PC-3 (cell line): ENCODE measurements around the gene INHBE. TPM values are rescaled to one million over a fixed set of nuclear protein-coding genes. Genes with fewer than 3 reads are reported as not detected.
"Not testable (repeated sequence)": the region's sequence is repeated elsewhere in the genome, so short reads cannot be mapped to it uniquely, and the experiment has no call there.

Experiments
- ATAC-seq: fragments of 200-7000 bp; cut with Tn5 transposase; 2 replicates; pipeline ENCODE4 v1.9.1; 2020; ENCODE audit warnings: mild to moderate bottlenecking, moderate library complexity
- BruUV-seq: library from RNA; stranded (reverse); fragments of 400-500 nt; replicated peaks from 2 replicates; lab custom pipeline; 2021; lab: Mats Ljungman, UMichigan
- CTCF ChIA-PET: fragments of 300-600 bp; sonication (Branson Sonifier 250); formaldehyde crosslinking; loops from one replicate; lab custom pipeline; 2022; ENCODE audit warnings: antibody characterized with exemption; lab: Charles Lee
- POLR2A ChIA-PET: fragments of 300-600 bp; sonication (Branson Sonifier 250); formaldehyde crosslinking; loops from one replicate; lab custom pipeline; 2022; ENCODE audit warnings: antibody characterized with exemption; ENCODE audit not compliant: unreplicated experiment; lab: Charles Lee
- DNase-seq: peaks from one replicate; pipeline ENCODE4 v3.0.0-alpha.2; 2015
- H2AFZ ChIP-seq: fragments of 300-600 bp; sonication (generic); 2 replicates; pipeline ENCODE4 v1.6.0; 2016; ENCODE audit warnings: antibody characterized with exemption, low read length
- H3F3A ChIP-seq: fragments of 300-600 bp; sonication (generic); one replicate; pipeline ENCODE4 v1.6.0; 2017; ENCODE audit warnings: antibody characterized with exemption, low read length, control low read depth, mild to moderate bottlenecking; ENCODE audit not compliant: unreplicated experiment
- H3K27ac ChIP-seq: fragments of 300-600 bp; sonication (generic); 2 replicates; pipeline ENCODE4 v1.5.1; 2016; ENCODE audit warnings: mild to moderate bottlenecking, low read length
- H3K27me3 ChIP-seq: fragments of 300-600 bp; sonication (generic); 2 replicates; pipeline ENCODE4 v1.6.1; 2016; ENCODE audit warnings: low read length, mixed read lengths
- H3K36me3 ChIP-seq: fragments of 300-600 bp; sonication (generic); 2 replicates; pipeline ENCODE4 v1.6.1; 2016; ENCODE audit warnings: low read depth, mixed run types, low read length, mixed read lengths
- H3K4me1 ChIP-seq: fragments of 300-600 bp; sonication (generic); 2 replicates; pipeline ENCODE4 v1.5.1; 2016; ENCODE audit warnings: low read length; ENCODE audit not compliant: insufficient read depth
- H3K4me2 ChIP-seq: fragments of 300-600 bp; sonication (generic); 2 replicates; pipeline ENCODE4 v1.6.0; 2016; ENCODE audit warnings: low read length
- H3K4me3 ChIP-seq: fragments of 300-600 bp; sonication (generic); 2 replicates; pipeline ENCODE4 v1.5.1; 2016; ENCODE audit warnings: mild to moderate bottlenecking, low read length, mixed read lengths
- H3K79me2 ChIP-seq: fragments of 300-600 bp; sonication (generic); 2 replicates; pipeline ENCODE4 v1.6.1; 2017; ENCODE audit warnings: low read length, mixed read lengths
- H3K9ac ChIP-seq: fragments of 300-600 bp; sonication (generic); 2 replicates; pipeline ENCODE4 v1.6.0; 2016; ENCODE audit warnings: mild to moderate bottlenecking, low read length
- H3K9me2 ChIP-seq: fragments of 300-600 bp; sonication (generic); replicated peaks from 2 replicates; pipeline ENCODE4 v1.6.1; 2016; ENCODE audit warnings: mixed run types, low read length, mixed read lengths
- H3K9me3 ChIP-seq: fragments of 300-600 bp; sonication (generic); 2 replicates; pipeline ENCODE4 v1.6.1; 2016; ENCODE audit warnings: low read length, mixed read lengths
- H4K20me1 ChIP-seq: fragments of 300-600 bp; sonication (generic); 2 replicates; pipeline ENCODE4 v1.6.1; 2016; ENCODE audit warnings: low read length, mixed read lengths
- EZH2 ChIP-seq: fragments of 300-600 bp; sonication (generic); IDR thresholded peaks from one replicate; pipeline ENCODE4 v1.6.1; 2017; ENCODE audit warnings: antibody characterized with exemption, mild to moderate bottlenecking, low read length; ENCODE audit not compliant: unreplicated experiment
- EZH2phosphoT487 ChIP-seq: fragments of 300-600 bp; sonication (generic); IDR thresholded peaks from 2 replicates; pipeline ENCODE4 v1.6.1; 2018; ENCODE audit warnings: mild to moderate bottlenecking, antibody characterized with exemption, low read length, borderline replicate concordance
- intact Hi-C: fragments of 100-400 bp; cut with micrococcal nuclease; formaldehyde crosslinking; loops from 2 replicates; pipeline ENCODE4 v1.9.0; 2023
- total RNA-seq: library from RNA; depleted of rRNA; stranded (reverse); fragments of >200 nt; gene quantifications from 2 replicates; pipeline ENCODE4 v1.2.3, GENCODE V29; 2014
- TF ChIP-seq, protein P1 (sequence below): fragments of 300-600 bp; sonication (generic); conservative IDR thresholded peaks from 2 replicates; pipeline ENCODE4 v1.5.1; 2017; ENCODE audit warnings: antibody characterized with exemption, low read depth, mild to moderate bottlenecking, low read length

Gene INHBE
- total RNA-seq, 1 experiment from 2014 or later = not detected

- ATAC-seq (no peak), DNase-seq (no peak)
- POLR2A ChIA-PET = no interaction called here
- Histone ChIP-seq H3K9me3 (no peaks in the 10 kb centered on the region), H3K4me2 (no peak overlapping the region), H3K9me2 (no peaks in the 10 kb centered on the region), H2AFZ (no peak overlapping the region), H3K79me2 (no peaks in the 10 kb centered on the region), H3K4me3 (no peak overlapping the region), H4K20me1 (no peaks in the 10 kb centered on the region), H3K27me3 (no peaks in the 10 kb centered on the region), H3K4me1 (peaks cover 6% of the 10 kb centered on the region), H3K27ac (no peak overlapping the region), H3K9ac (no peak overlapping the region), H3K36me3 (no peaks in the 10 kb centered on the region), H3F3A (no peaks in the 10 kb centered on the region)
- intact Hi-C loops = no loop called here
- CTCF ChIA-PET = no interaction called here
- TF ChIP-seq, protein P1, sequence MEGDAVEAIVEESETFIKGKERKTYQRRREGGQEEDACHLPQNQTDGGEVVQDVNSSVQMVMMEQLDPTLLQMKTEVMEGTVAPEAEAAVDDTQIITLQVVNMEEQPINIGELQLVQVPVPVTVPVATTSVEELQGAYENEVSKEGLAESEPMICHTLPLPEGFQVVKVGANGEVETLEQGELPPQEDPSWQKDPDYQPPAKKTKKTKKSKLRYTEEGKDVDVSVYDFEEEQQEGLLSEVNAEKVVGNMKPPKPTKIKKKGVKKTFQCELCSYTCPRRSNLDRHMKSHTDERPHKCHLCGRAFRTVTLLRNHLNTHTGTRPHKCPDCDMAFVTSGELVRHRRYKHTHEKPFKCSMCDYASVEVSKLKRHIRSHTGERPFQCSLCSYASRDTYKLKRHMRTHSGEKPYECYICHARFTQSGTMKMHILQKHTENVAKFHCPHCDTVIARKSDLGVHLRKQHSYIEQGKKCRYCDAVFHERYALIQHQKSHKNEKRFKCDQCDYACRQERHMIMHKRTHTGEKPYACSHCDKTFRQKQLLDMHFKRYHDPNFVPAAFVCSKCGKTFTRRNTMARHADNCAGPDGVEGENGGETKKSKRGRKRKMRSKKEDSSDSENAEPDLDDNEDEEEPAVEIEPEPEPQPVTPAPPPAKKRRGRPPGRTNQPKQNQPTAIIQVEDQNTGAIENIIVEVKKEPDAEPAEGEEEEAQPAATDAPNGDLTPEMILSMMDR = no peak
- BruUV-seq = no TSS peak
Observed at GRCh38 chr12:57435293-57435692, 19.8 kb upstream of the INHBE start.

- BruUV-seq = no TSS peak
- H3K4me1 ChIP-seq = no peaks in the 10 kb centered on the region
- ChIA-PET POLR2A (no interaction called here), CTCF (no interaction called here)
- intact Hi-C loops = no loop called here
- TF ChIP-seq, protein P1 = no peak
- TF ChIP-seq EZH2phosphoT487 (no peak), EZH2 (no peak)
- no peaks in the 10 kb centered on the region for H3K27me3 ChIP-seq
- no peaks in the 10 kb centered on the region for H4K20me1 ChIP-seq
- no peaks in the 10 kb centered on the region for H3F3A ChIP-seq
- no peak overlapping the region for H3K9ac ChIP-seq
- no peak overlapping the region for H3K4me2 ChIP-seq
- H3K4me3 ChIP-seq = no peak overlapping the region
- ATAC-seq (no peak), DNase-seq (no peak)
- H3K27ac ChIP-seq = no peak overlapping the region
- no peaks in the 10 kb centered on the region for H3K9me2 ChIP-seq
- no peaks in the 10 kb centered on the region for H3K79me2 ChIP-seq
- no peaks in the 10 kb centered on the region for H3K36me3 ChIP-seq
- no peak overlapping the region for H2AFZ ChIP-seq
- no peaks in the 10 kb centered on the region for H3K9me3 ChIP-seq
Observed at GRCh38 chr12:57438400-57438799, 16.7 kb upstream of the INHBE start.

- Histone ChIP-seq H3K4me3 (no peak overlapping the region), H3K4me2 (no peak overlapping the region), H4K20me1 (no peaks in the 10 kb centered on the region), H3K9me3 (no peaks in the 10 kb centered on the region), H3K4me1 (no peaks in the 10 kb centered on the region), H3K27me3 (no peaks in the 10 kb centered on the region), H3K9ac (no peak overlapping the region), H2AFZ (no peak overlapping the region), H3F3A (no peaks in the 10 kb centered on the region), H3K27ac (no peak overlapping the region), H3K79me2 (no peaks in the 10 kb centered on the region), H3K36me3 (no peaks in the 10 kb centered on the region), H3K9me2 (no peaks in the 10 kb centered on the region)
- ATAC-seq (no peak), DNase-seq (no peak)
- intact Hi-C loops = no loop called here
- POLR2A ChIA-PET = interaction anchor here (0.6 kb wide), 1 partner anchor 56 kb away, joined by 4 read pairs; no protein-coding TSS in a partner anchor
- no TSS peak for BruUV-seq
- TF ChIP-seq, protein P1 = no peak
- TF ChIP-seq EZH2phosphoT487 (no peak), EZH2 (no peak)
- CTCF ChIA-PET = no interaction called here
Observed at GRCh38 chr12:57439762-57440266, 15.3 kb upstream of the INHBE start.

- H3K9ac ChIP-seq, ATAC-seq, H4K20me1 ChIP-seq, H3K79me2 ChIP-seq, H3K9me2 ChIP-seq, DNase-seq, H3K27me3 ChIP-seq, H3K4me3 ChIP-seq, CTCF ChIA-PET, H3K4me1 ChIP-seq, POLR2A ChIA-PET, BruUV-seq, H3K36me3 ChIP-seq, H3K4me2 ChIP-seq, intact Hi-C loops, H2AFZ ChIP-seq, H3F3A ChIP-seq, H3K9me3 ChIP-seq, H3K27ac ChIP-seq: not testable (repeated sequence)
Observed at GRCh38 chr12:57441393-57441792, 13.7 kb upstream of the INHBE start.
